Fibroblast of lung (primary cell): ENCODE results near the gene FAM20C. TPM values are rescaled to one million over a fixed set of nuclear protein-coding genes. Genes with fewer than 3 reads are reported as not detected.

ENCODE experiments used
- DNase-seq, 2 donors: peaks; one replicate each; pipeline versions ENCODE4 v3.0.0 to v3.0.0-alpha.2; 2010; ENCODE audit warnings: low read depth in 2 of 2
- H2AFZ ChIP-seq: 2 replicates; pipeline ENCODE4 v1.5.1; 2012; ENCODE audit warnings: low read length, control low read depth, inconsistent platforms
- H3K27ac ChIP-seq: 2 replicates; pipeline ENCODE4 v1.5.1; 2011; ENCODE audit warnings: low read length, control low read depth; ENCODE audit not compliant: insufficient read depth
- H3K27me3 ChIP-seq: 2 replicates; pipeline ENCODE4 v1.5.1; 2011; ENCODE audit warnings: mild to moderate bottlenecking, low read length; ENCODE audit not compliant: control insufficient read depth, insufficient read depth
- H3K36me3 ChIP-seq: 2 replicates; pipeline ENCODE4 v1.5.1; 2011; ENCODE audit warnings: low read length; ENCODE audit not compliant: control insufficient read depth, insufficient read depth
- H3K4me1 ChIP-seq: 2 replicates; pipeline ENCODE4 v1.5.1; 2011; ENCODE audit warnings: low read length; ENCODE audit not compliant: control insufficient read depth, insufficient read depth; ENCODE audit errors: extremely low read depth
- H3K4me2 ChIP-seq: 2 replicates; pipeline ENCODE4 v1.5.1; 2011; ENCODE audit warnings: low read length, control low read depth; ENCODE audit not compliant: insufficient read depth; ENCODE audit errors: extremely low read depth
- H3K4me3 ChIP-seq, 4 experiments: fragments of 200-600 bp in 1 of 4; sonication (generic) in 1 of 4; replicated peaks in 1 of 4; 2 replicates each; pipeline ENCODE4 v1.5.1; 2011 to 2016; ENCODE audit warnings: low read length in 4 of 4, low read depth in 3 of 4, mild to moderate bottlenecking in 3 of 4, control low read depth in 2 of 4, inconsistent platforms in 1 of 4, mixed read lengths in 1 of 4; ENCODE audit not compliant: insufficient read depth in 1 of 4; ENCODE audit errors: control extremely low read depth in 1 of 4
- H3K79me2 ChIP-seq: 2 replicates; pipeline ENCODE4 v1.5.1; 2012; ENCODE audit warnings: mild to moderate bottlenecking, low read length, inconsistent platforms; ENCODE audit not compliant: control insufficient read depth, insufficient read depth
- H3K9ac ChIP-seq: 2 replicates; pipeline ENCODE4 v1.5.1; 2011; ENCODE audit warnings: mild to moderate bottlenecking, low read length, control low read depth; ENCODE audit not compliant: insufficient read depth
- H3K9me3 ChIP-seq: 2 replicates; pipeline ENCODE4 v1.5.1; 2012; ENCODE audit warnings: low read depth, low read length; ENCODE audit not compliant: control insufficient read depth, insufficient read depth
- H4K20me1 ChIP-seq: 2 replicates; pipeline ENCODE4 v1.5.1; 2011; ENCODE audit warnings: low read length; ENCODE audit not compliant: control insufficient read depth, insufficient read depth; ENCODE audit errors: extremely low read depth
- EZH2 ChIP-seq: IDR thresholded peaks from 2 replicates; pipeline ENCODE4 v1.5.1; 2012; ENCODE audit warnings: low read length, control low read depth, mild to moderate bottlenecking; ENCODE audit errors: missing control alignments
- polyA plus RNA-seq, 2 donors: library from polyadenylated mRNA; depleted of rRNA in 1 of 2; stranded (reverse) in 1 of 2; unstranded in 1 of 2; fragments of >200 nt; gene quantifications; 2 replicates each; pipeline ENCODE4 v1.2.1, GENCODE V29; 2011 to 2012; ENCODE audit warnings: missing spikeins in 1 of 2
- total RNA-seq: library from RNA; depleted of rRNA; stranded (reverse); fragments of >200 nt; gene quantifications from 2 replicates; pipeline ENCODE4 v1.2.1, GENCODE V29; 2014
- TF ChIP-seq, protein P1 (sequence below), 2 donors: IDR thresholded peaks in 1 of 2; conservative IDR thresholded peaks in 1 of 2; 1 replicate in 1 of 2; 2 replicates in 1 of 2; pipeline ENCODE4 v1.5.1; 2011 to 2012; ENCODE audit warnings: low read length in 2 of 2, control low read depth in 1 of 2, inconsistent platforms in 1 of 2, low read depth in 1 of 2, mild to moderate bottlenecking in 1 of 2

Gene FAM20C
- total and polyA plus RNA-seq, 2 donors (not counting 1 experiment from before 2014, with no cell fraction given), result 31.8 to 70.7 TPM

DNA sequence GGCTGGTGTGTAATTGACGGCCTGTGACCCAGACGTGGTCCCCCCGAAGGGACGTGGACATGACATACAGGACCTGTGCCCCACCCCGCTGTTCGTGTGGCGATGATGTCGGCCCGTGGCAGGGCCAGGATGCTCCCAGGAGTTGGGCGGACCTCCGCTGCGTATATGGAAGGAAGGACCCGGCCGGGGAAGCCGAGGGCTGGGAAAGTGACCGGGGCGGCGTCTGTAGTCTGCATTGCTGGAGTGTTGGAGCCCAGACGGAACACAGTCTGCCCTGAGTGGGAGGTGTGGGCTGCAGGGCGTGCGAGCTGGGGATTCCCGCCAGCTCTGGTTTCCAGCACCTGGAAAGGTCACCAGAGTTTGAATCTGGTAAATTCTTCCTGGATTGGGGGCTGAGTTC lies 52.6 kb downstream of the FAM20C start:
- Histone ChIP-seq H3K4me1 (no peaks in the 10 kb centered on the region), H3K27ac (no peak overlapping the region), H2AFZ (no peak overlapping the region), H4K20me1 (no peaks in the 10 kb centered on the region), H3K9me3 (no peaks in the 10 kb centered on the region), H3K36me3 (peaks cover 15% of the 10 kb centered on the region), H3K9ac (no peak overlapping the region), H3K79me2 (peaks cover 15% of the 10 kb centered on the region), H3K27me3 (no peaks in the 10 kb centered on the region), H3K4me3 (no peak overlapping the region), H3K4me2 (no peak overlapping the region)
- DNase-seq, result no peak
- TF ChIP-seq EZH2, result no peak
- TF ChIP-seq, protein P1, sequence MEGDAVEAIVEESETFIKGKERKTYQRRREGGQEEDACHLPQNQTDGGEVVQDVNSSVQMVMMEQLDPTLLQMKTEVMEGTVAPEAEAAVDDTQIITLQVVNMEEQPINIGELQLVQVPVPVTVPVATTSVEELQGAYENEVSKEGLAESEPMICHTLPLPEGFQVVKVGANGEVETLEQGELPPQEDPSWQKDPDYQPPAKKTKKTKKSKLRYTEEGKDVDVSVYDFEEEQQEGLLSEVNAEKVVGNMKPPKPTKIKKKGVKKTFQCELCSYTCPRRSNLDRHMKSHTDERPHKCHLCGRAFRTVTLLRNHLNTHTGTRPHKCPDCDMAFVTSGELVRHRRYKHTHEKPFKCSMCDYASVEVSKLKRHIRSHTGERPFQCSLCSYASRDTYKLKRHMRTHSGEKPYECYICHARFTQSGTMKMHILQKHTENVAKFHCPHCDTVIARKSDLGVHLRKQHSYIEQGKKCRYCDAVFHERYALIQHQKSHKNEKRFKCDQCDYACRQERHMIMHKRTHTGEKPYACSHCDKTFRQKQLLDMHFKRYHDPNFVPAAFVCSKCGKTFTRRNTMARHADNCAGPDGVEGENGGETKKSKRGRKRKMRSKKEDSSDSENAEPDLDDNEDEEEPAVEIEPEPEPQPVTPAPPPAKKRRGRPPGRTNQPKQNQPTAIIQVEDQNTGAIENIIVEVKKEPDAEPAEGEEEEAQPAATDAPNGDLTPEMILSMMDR (conservative IDR thresholded peaks at IDR 0.05 in 1 of 2, IDR thresholded peaks at IDR 0.05 in 1 of 2; ENCODE audit: low read depth in 1 of 2, low read length in 2 of 2), result no peak

DNA sequence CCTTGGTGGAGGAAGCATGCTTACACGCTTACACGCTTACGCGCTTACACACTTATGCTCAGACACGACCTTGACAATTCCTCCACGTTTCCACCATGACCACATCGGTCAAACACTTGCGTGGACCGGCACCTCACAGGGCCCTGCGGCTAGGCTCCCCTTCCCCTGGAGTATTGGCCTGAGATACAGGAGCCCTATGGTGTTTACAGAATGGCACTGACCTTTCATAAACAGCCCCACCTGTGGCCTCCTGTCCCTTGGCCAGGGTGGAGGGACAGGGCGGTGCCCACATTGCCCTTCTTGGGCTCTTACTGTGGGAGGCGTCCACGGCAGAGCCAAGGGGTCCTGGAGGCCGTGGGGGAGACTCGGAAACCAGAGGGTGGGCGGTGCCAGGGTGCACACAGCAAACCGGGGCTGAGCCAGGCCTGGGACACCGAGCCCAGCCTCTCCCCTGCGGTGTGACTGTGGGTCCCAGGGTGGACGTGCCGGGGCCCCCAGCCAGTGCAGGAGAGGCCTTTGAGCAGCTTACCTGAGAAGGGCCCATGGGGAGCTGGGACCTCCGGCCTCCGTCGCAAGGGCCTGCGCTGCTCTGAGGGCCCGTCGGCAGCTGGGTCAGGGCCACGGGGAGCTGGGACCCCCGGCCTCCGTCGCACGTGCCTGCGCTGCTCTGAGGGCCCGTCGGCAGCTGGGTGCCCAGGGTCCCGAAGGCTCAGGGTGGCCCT lies 53.4 kb downstream of the FAM20C start:
- Histone ChIP-seq H3K79me2 (peaks cover 10% of the 10 kb centered on the region), H3K9me3 (no peaks in the 10 kb centered on the region), H3K4me1 (no peaks in the 10 kb centered on the region), H2AFZ (no peak overlapping the region), H3K9ac (no peak overlapping the region), H3K27me3 (no peaks in the 10 kb centered on the region), H4K20me1 (no peaks in the 10 kb centered on the region), H3K27ac (no peak overlapping the region), H3K4me2 (no peak overlapping the region), H3K36me3 (peaks cover 21% of the 10 kb centered on the region), H3K4me3 (no peak overlapping the region)
- no peak for DNase-seq
- TF ChIP-seq, protein P1 (conservative IDR thresholded peaks at IDR 0.05 in 1 of 2, IDR thresholded peaks at IDR 0.05 in 1 of 2; ENCODE audit: low read depth in 1 of 2, low read length in 2 of 2), result no peak
- TF ChIP-seq EZH2, result no peak

DNA sequence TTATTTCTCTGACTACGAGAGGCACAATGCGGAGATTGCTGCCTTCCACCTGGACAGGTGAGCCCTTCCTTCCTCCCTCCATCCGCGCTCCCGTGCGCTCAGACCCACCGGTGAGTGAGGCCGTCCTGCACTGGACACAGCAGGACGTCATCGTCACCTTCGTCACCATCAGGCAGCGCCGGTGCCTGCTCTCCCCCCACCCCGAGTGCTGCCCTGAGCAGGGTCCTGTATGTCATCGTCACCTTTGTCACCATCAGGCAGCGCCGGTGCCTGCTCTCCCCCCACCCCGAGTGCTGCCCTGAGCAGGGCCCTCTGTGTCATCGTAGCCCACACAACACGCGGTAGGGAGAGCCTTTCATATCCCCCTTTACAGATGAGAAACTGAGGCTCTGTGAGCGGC lies 54.1 kb downstream of the FAM20C start:
- H2AFZ ChIP-seq, result no peak overlapping the region
- H3K27ac ChIP-seq, result no peak overlapping the region
- no peaks in the 10 kb centered on the region for H3K9me3 ChIP-seq
- H3K4me3 ChIP-seq, result no peak overlapping the region
- no peak for DNase-seq
- H4K20me1 ChIP-seq, result no peaks in the 10 kb centered on the region
- no peak overlapping the region for H3K4me2 ChIP-seq
- TF ChIP-seq EZH2, result no peak
- TF ChIP-seq, protein P1 (conservative IDR thresholded peaks at IDR 0.05 in 1 of 2, IDR thresholded peaks at IDR 0.05 in 1 of 2; ENCODE audit: low read depth in 1 of 2, low read length in 2 of 2), result no peak
- peaks cover 22% of the 10 kb centered on the region for H3K36me3 ChIP-seq
- no peaks in the 10 kb centered on the region for H3K4me1 ChIP-seq
- no peak overlapping the region for H3K9ac ChIP-seq
- peaks cover 8% of the 10 kb centered on the region for H3K79me2 ChIP-seq
- H3K27me3 ChIP-seq, result no peaks in the 10 kb centered on the region
